Measurements from ENCODE around the gene RNF214.

- TF ChIP-seq CTCF (IDR thresholded peaks at IDR 0.05) (no peak), POLR2A (IDR thresholded peaks at IDR 0.05) (no peak)
Measured at GRCh38 chr11:117313091-117313490, 80.6 kb downstream of the RNF214 start.
